SU-DHL-6 (cell line): ENCODE data around the gene NLN.

ENCODE experiments used
- H2AFZ ChIP-seq: fragments of 200-600 bp; sonication (generic); 2 replicates; pipeline ENCODE4 v1.6.1; 2014; ENCODE audit warnings: low read depth, mild to moderate bottlenecking, moderate library complexity, mixed read lengths, antibody characterized with exemption, low read length; ENCODE audit not compliant: severe bottlenecking
- H3F3A ChIP-seq: fragments of 200-600 bp; shearing (Covaris generic); 2 replicates; pipeline ENCODE4 v1.6.0; 2016; ENCODE audit warnings: antibody characterized with exemption, mild to moderate bottlenecking; ENCODE audit not compliant: insufficient read depth
- H3K27ac ChIP-seq: fragments of 200-600 bp; sonication (generic); 2 replicates; pipeline ENCODE4 v1.5.1; 2016; ENCODE audit warnings: low read depth, mild to moderate bottlenecking, low read length, moderate library complexity, mixed read lengths
- H3K27me3 ChIP-seq: fragments of 200-600 bp; sonication (generic), shearing (Covaris generic); 2 replicates; pipeline ENCODE4 v1.6.0; 2014; ENCODE audit warnings: mild to moderate bottlenecking, low read length
- H3K36me3 ChIP-seq: fragments of 200-600 bp; sonication (generic); 2 replicates; pipeline ENCODE4 v1.6.1; 2014; ENCODE audit warnings: mild to moderate bottlenecking, low read length, mixed read lengths
- H3K4me2 ChIP-seq: fragments of 300-600, 200-600 bp; shearing (Covaris generic), sonication (generic); 2 replicates; pipeline ENCODE4 v1.6.0; 2014; ENCODE audit warnings: low read length, low read depth, mild to moderate bottlenecking; ENCODE audit not compliant: poor library complexity, severe bottlenecking
- H3K4me3 ChIP-seq: fragments of 200-600 bp; sonication (generic); 2 replicates; pipeline ENCODE4 v1.5.1; 2014; ENCODE audit warnings: antibody characterized with exemption, low read length, mild to moderate bottlenecking, mixed read lengths; ENCODE audit not compliant: insufficient read depth, poor library complexity, severe bottlenecking
- H3K79me2 ChIP-seq: fragments of 200-600 bp; sonication (generic); 2 replicates; pipeline ENCODE4 v1.6.1; 2014; ENCODE audit warnings: mild to moderate bottlenecking, low read length, moderate library complexity; ENCODE audit not compliant: insufficient read depth
- H3K9ac ChIP-seq: fragments of 200-600 bp; sonication (generic); 2 replicates; pipeline ENCODE4 v1.7.0; 2014; ENCODE audit warnings: mild to moderate bottlenecking, low read length
- H3K9me2 ChIP-seq: fragments of 200-600 bp; sonication (generic); replicated peaks from 2 replicates; pipeline ENCODE4 v1.6.1; 2014; ENCODE audit warnings: low read length; ENCODE audit not compliant: insufficient read depth
- H3K9me3 ChIP-seq: fragments of 200-600 bp; sonication (generic); 2 replicates; pipeline ENCODE4 v1.6.1; 2014; ENCODE audit warnings: low read length, mixed read lengths; ENCODE audit not compliant: insufficient read depth
- H4K20me1 ChIP-seq: fragments of 200-600 bp; sonication (generic); 2 replicates; pipeline ENCODE4 v1.6.1; 2014; ENCODE audit warnings: low read depth, mild to moderate bottlenecking, antibody characterized with exemption, low read length, moderate library complexity, mixed read lengths
- EZH2phosphoT487 ChIP-seq: fragments of 200-600 bp; sonication (generic), shearing (Covaris generic); conservative IDR thresholded peaks from 2 replicates; pipeline ENCODE4 v1.6.1; 2018; ENCODE audit warnings: mild to moderate bottlenecking, antibody characterized with exemption, low read length, moderate library complexity, mixed read lengths
- TF ChIP-seq, protein P1 (sequence below): fragments of 200-600 bp; sonication (generic); IDR thresholded peaks from one replicate; pipeline ENCODE4 v1.5.1; 2017; ENCODE audit warnings: antibody characterized with exemption, mild to moderate bottlenecking, low read length, moderate library complexity; ENCODE audit not compliant: insufficient read depth, poor library complexity, severe bottlenecking

Gene NLN

DNA sequence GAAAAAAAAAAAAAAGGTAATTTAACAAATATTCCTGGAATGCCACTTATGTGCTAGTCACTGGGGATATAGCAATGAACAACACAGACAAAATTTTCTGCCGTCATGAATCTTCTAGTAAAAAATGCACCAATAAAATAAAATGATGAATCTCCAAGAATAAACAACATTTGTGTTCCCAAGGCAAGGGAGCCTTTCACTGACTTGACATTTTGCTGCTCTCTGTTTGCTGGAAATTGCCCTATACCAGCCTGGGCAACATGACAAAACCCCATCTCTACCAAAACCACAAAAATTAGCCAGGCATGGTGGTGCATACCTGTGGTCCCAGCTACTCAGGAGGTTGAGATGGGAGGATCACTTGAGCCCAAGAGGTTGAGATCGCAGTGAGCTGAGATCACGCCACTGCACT lies 139.8 kb downstream of the NLN start:
- H3K79me2 ChIP-seq: no peaks in the 10 kb centered on the region
- H3K4me3 ChIP-seq: no peak overlapping the region
- no peak for TF ChIP-seq EZH2phosphoT487
- TF ChIP-seq, protein P1, sequence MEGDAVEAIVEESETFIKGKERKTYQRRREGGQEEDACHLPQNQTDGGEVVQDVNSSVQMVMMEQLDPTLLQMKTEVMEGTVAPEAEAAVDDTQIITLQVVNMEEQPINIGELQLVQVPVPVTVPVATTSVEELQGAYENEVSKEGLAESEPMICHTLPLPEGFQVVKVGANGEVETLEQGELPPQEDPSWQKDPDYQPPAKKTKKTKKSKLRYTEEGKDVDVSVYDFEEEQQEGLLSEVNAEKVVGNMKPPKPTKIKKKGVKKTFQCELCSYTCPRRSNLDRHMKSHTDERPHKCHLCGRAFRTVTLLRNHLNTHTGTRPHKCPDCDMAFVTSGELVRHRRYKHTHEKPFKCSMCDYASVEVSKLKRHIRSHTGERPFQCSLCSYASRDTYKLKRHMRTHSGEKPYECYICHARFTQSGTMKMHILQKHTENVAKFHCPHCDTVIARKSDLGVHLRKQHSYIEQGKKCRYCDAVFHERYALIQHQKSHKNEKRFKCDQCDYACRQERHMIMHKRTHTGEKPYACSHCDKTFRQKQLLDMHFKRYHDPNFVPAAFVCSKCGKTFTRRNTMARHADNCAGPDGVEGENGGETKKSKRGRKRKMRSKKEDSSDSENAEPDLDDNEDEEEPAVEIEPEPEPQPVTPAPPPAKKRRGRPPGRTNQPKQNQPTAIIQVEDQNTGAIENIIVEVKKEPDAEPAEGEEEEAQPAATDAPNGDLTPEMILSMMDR: no peak
- no peaks in the 10 kb centered on the region for H3K27me3 ChIP-seq
- no peaks in the 10 kb centered on the region for H3F3A ChIP-seq
- no peaks in the 10 kb centered on the region for H3K9me2 ChIP-seq
- no peak overlapping the region for H2AFZ ChIP-seq
- no peak overlapping the region for H3K9ac ChIP-seq
- no peak overlapping the region for H3K27ac ChIP-seq
- no peak overlapping the region for H3K4me2 ChIP-seq
- no peaks in the 10 kb centered on the region for H3K9me3 ChIP-seq
- no peaks in the 10 kb centered on the region for H4K20me1 ChIP-seq
- no peaks in the 10 kb centered on the region for H3K36me3 ChIP-seq

DNA sequence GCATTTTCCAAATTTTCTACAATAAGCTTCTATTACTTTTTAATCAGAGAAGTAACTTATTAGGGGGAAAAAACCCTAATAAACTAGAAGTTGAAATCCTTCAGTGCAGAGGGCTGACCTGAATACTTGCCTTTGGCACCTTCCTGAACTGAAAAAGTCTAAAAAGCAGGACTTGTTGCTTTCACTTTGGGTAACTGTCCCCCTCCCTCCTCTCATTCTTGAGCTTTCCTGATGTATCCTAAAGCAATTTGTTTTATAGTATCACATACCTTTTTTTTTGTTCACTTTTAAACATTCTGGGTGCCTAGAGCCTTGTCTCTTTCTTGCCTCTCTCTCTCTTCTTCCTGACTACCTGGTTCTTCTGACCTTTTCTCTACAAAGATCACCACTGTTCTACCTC lies 140.4 kb downstream of the NLN start:
- H3K27ac ChIP-seq: no peak overlapping the region

DNA sequence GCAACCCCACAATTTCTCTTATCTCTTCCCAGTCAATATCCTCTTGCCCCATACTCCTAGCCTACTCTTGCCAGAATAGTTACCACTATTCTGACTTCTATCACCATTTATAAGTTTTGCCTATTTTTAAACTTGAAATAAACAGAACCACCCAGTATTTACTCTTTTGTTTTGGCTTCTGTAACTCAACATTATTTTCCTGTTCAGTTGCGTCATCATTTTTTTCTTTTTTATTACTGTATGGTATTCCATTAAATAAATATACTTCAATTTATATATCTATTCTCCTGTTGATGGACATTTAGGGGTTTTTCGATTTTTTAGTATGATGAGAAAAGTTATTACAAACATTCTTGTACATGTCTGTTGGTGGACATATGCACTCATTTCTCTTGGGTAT lies 141.7 kb downstream of the NLN start:
- Histone ChIP-seq H3K9me3 (no peaks in the 10 kb centered on the region), H3F3A (no peaks in the 10 kb centered on the region), H3K4me3 (no peak overlapping the region), H3K27me3 (no peaks in the 10 kb centered on the region), H3K4me2 (no peak overlapping the region), H3K9ac (no peak overlapping the region), H3K79me2 (no peaks in the 10 kb centered on the region), H3K36me3 (no peaks in the 10 kb centered on the region), H4K20me1 (no peaks in the 10 kb centered on the region), H3K9me2 (no peaks in the 10 kb centered on the region), H2AFZ (no peak overlapping the region), H3K27ac (no peak overlapping the region)
- no peak for TF ChIP-seq EZH2phosphoT487
- TF ChIP-seq, protein P1: no peak

More for the DNA sequence above, 140.4 kb downstream of the NLN start:
- H3K9ac ChIP-seq: no peak overlapping the region
- no peaks in the 10 kb centered on the region for H3K9me2 ChIP-seq
- no peak overlapping the region for H3K4me2 ChIP-seq
- H3K9me3 ChIP-seq: no peaks in the 10 kb centered on the region
- no peaks in the 10 kb centered on the region for H3K27me3 ChIP-seq
- H4K20me1 ChIP-seq: no peaks in the 10 kb centered on the region
- no peak overlapping the region for H3K4me3 ChIP-seq
- H3F3A ChIP-seq: no peaks in the 10 kb centered on the region
- H2AFZ ChIP-seq: no peak overlapping the region
- H3K36me3 ChIP-seq: no peaks in the 10 kb centered on the region
- TF ChIP-seq, protein P1: no peak
- no peak for TF ChIP-seq EZH2phosphoT487
- no peaks in the 10 kb centered on the region for H3K79me2 ChIP-seq
